Measurements from ENCODE around the gene PTPRT.

PTPRT gene

GRCh38 chr20:42739683-42740082, 450.0 kb downstream of the PTPRT start:
- no peak for TF ChIP-seq NFIC (IDR thresholded peaks at IDR 0.05)
- TF ChIP-seq CEBPB (IDR thresholded peaks at IDR 0.05), result no peak
- TF ChIP-seq, protein P1, sequence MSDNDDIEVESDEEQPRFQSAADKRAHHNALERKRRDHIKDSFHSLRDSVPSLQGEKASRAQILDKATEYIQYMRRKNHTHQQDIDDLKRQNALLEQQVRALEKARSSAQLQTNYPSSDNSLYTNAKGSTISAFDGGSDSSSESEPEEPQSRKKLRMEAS (IDR thresholded peaks at IDR 0.05), result no peak
- TF ChIP-seq REST (IDR thresholded peaks at IDR 0.05; ENCODE audit: low read depth), result no peak
- no peak for TF ChIP-seq EGR1 (IDR thresholded peaks at IDR 0.05)
- TF ChIP-seq EP300 (IDR thresholded peaks at IDR 0.05; ENCODE audit: borderline replicate concordance), result no peak
- TF ChIP-seq TCF12 (IDR thresholded peaks at IDR 0.05; ENCODE audit: low read depth), result no peak
- TF ChIP-seq RAD21 (IDR thresholded peaks at IDR 0.05; ENCODE audit: low read depth), result no peak
- TF ChIP-seq TEAD4 (IDR thresholded peaks at IDR 0.05), result no peak
- TF ChIP-seq CREB1 (IDR thresholded peaks at IDR 0.05; ENCODE audit: low read depth), result no peak

DNA sequence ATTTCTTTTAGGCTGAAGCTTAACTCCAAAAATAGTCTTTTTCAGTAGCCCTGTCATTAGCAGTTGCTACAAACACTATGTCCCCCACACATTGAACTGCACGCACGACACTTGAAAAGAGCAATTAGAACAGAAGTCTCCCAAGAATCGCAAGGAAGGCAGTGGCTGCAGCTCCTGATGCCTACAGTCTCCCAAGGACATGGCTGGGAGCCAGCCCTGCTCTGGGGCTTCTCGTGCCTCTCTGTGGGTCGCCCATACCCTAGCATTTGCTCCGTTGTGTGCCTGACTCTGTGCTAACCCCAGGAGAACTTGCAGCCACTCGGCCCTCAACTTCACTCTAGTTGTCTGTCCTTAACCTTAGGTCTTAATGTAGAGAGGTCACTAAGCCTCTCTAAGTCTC, 454.2 kb downstream of the PTPRT start:
- no peak for TF ChIP-seq TEAD4 (IDR thresholded peaks at IDR 0.05)
- TF ChIP-seq, protein P2, sequence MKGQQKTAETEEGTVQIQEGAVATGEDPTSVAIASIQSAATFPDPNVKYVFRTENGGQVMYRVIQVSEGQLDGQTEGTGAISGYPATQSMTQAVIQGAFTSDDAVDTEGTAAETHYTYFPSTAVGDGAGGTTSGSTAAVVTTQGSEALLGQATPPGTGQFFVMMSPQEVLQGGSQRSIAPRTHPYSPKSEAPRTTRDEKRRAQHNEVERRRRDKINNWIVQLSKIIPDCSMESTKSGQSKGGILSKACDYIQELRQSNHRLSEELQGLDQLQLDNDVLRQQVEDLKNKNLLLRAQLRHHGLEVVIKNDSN (IDR thresholded peaks at IDR 0.05), result no peak
- no peak for TF ChIP-seq ZBTB7A (IDR thresholded peaks at IDR 0.05; ENCODE audit: low read depth)
- TF ChIP-seq CREB1 (IDR thresholded peaks at IDR 0.05; ENCODE audit: low read depth), result no peak
- TF ChIP-seq, protein P1 (IDR thresholded peaks at IDR 0.05), result no peak
- TF ChIP-seq REST (IDR thresholded peaks at IDR 0.05; ENCODE audit: low read depth), result no peak
- no peak for TF ChIP-seq TAF1 (IDR thresholded peaks at IDR 0.05; ENCODE audit: low read depth)
- no peak for TF ChIP-seq FOXM1 (IDR thresholded peaks at IDR 0.05; ENCODE audit: borderline replicate concordance, low read depth)
- TF ChIP-seq TCF12 (IDR thresholded peaks at IDR 0.05; ENCODE audit: low read depth), result no peak
- no peak for TF ChIP-seq NFIC (IDR thresholded peaks at IDR 0.05)
- no peak for TF ChIP-seq EP300 (IDR thresholded peaks at IDR 0.05; ENCODE audit: borderline replicate concordance)
- TF ChIP-seq RAD21 (IDR thresholded peaks at IDR 0.05; ENCODE audit: low read depth), result no peak
- TF ChIP-seq CEBPB (IDR thresholded peaks at IDR 0.05), result no peak

- TF ChIP-seq TAF1 (IDR thresholded peaks at IDR 0.05; ENCODE audit: low read depth) (no peak), CEBPB (IDR thresholded peaks at IDR 0.05) (no peak), YY1 (IDR thresholded peaks at IDR 0.05; ENCODE audit: low read depth) (no peak), CREB1 (IDR thresholded peaks at IDR 0.05; ENCODE audit: low read depth) (no peak), ZBTB7A (IDR thresholded peaks at IDR 0.05; ENCODE audit: low read depth) (no peak), TEAD4 (IDR thresholded peaks at IDR 0.05) (no peak), NFIC (IDR thresholded peaks at IDR 0.05) (no peak), EP300 (IDR thresholded peaks at IDR 0.05; ENCODE audit: borderline replicate concordance) (no peak), REST (IDR thresholded peaks at IDR 0.05; ENCODE audit: low read depth) (no peak), EGR1 (IDR thresholded peaks at IDR 0.05) (no peak)
- TF ChIP-seq, protein P2 (IDR thresholded peaks at IDR 0.05), result no peak
Measured at GRCh38 chr20:42734660-42735368, 454.9 kb downstream of the PTPRT start.

DNA sequence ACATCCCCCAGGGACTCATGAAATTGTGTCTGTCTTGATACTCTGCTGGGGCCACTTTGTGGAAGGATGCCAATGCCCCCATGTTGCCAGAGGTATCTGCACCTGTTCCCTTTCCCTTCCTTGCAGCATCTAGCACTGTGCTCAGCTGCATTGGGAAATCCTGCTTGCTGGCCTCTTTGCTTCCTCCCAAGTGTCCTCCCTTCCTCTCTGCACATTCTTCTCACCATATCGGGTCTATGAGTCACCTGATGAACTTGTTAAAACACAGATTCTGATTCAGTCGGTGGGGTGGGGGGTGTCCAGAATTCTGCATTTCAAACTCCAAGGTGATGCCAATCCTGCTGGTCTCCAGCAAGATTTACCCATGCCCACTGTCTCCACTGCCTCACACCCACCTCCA, 467.8 kb downstream of the PTPRT start:
- no peak for TF ChIP-seq CEBPB (IDR thresholded peaks at IDR 0.05)
- no peak for TF ChIP-seq EGR1 (IDR thresholded peaks at IDR 0.05)
- TF ChIP-seq EP300 (IDR thresholded peaks at IDR 0.05; ENCODE audit: borderline replicate concordance), result no peak
- TF ChIP-seq TEAD4 (IDR thresholded peaks at IDR 0.05), result no peak
- no peak for TF ChIP-seq ZBTB7A (IDR thresholded peaks at IDR 0.05; ENCODE audit: low read depth)
- no peak for TF ChIP-seq FOXM1 (IDR thresholded peaks at IDR 0.05; ENCODE audit: borderline replicate concordance, low read depth)
- no peak for TF ChIP-seq TAF1 (IDR thresholded peaks at IDR 0.05; ENCODE audit: low read depth)
- no peak for TF ChIP-seq TCF12 (IDR thresholded peaks at IDR 0.05; ENCODE audit: low read depth)
- no peak for TF ChIP-seq REST (IDR thresholded peaks at IDR 0.05; ENCODE audit: low read depth)
- TF ChIP-seq CREB1 (IDR thresholded peaks at IDR 0.05; ENCODE audit: low read depth), result no peak
- TF ChIP-seq, protein P2 (IDR thresholded peaks at IDR 0.05), result no peak

All from Ishikawa (cell line).